SK-N-SH (cell line): Measurements from ENCODE around the gene WT1. TPM values are rescaled to one million over a fixed set of nuclear protein-coding genes. Genes with fewer than 3 reads are reported as not detected.

Source experiments
- CTCF ChIA-PET: fragments of 300-600, 350-600 bp; formaldehyde crosslinking; extraction: SDS; loops from one replicate; lab custom pipeline; 2021; lab: Yijun Ruan, JAX
- POLR2A ChIA-PET: fragments of 350-600 bp; sonication (Branson Sonifier 250); formaldehyde crosslinking; extraction: SDS; loops from one replicate; lab custom pipeline; 2020; ENCODE audit warnings: antibody characterized with exemption, inconsistent platforms; lab: Yijun Ruan, JAX
- DNase-seq: peaks from one replicate; pipeline ENCODE4 v3.0.0; 2012
- H2AFZ ChIP-seq: fragments of 200-600 bp; sonication (generic); 2 replicates; pipeline ENCODE4 v1.8.1; 2016; ENCODE audit warnings: antibody characterized with exemption, mild to moderate bottlenecking, low read depth
- H3F3A ChIP-seq: fragments of 200-600 bp; sonication (generic); replicated peaks from 2 replicates; pipeline ENCODE3; 2016; ENCODE audit warnings: antibody characterized with exemption, mild to moderate bottlenecking; ENCODE audit not compliant: insufficient read depth
- H3K27ac ChIP-seq, 2 experiments: fragments of 200-500 bp in 1 of 2; fragments of 200-600 bp in 1 of 2; sonication (Bioruptor generic) in 1 of 2; sonication (generic), shearing (Covaris generic) in 1 of 2; 2 replicates each; pipeline versions ENCODE4 v1.5.1 to v1.6.1; 2014 to 2016; ENCODE audit warnings: low read depth in 2 of 2, inconsistent platforms in 1 of 2, low read length in 1 of 2, mild to moderate bottlenecking in 1 of 2, mixed read lengths in 1 of 2
- H3K27me3 ChIP-seq: fragments of 200-600 bp; sonication (generic), shearing (Covaris generic); 2 replicates; pipeline ENCODE4 v1.6.1; 2016; ENCODE audit warnings: mixed run types; ENCODE audit not compliant: insufficient read depth
- H3K36me3 ChIP-seq, 2 experiments: fragments of 200-500 bp in 1 of 2; fragments of 200-600 bp in 1 of 2; sonication (Bioruptor generic) in 1 of 2; sonication (generic) in 1 of 2; replicated peaks in 1 of 2; 2 replicates each; pipeline versions ENCODE3 to v1.5.1; 2014 to 2016; ENCODE audit warnings: low read length in 1 of 2, mild to moderate bottlenecking in 1 of 2; ENCODE audit not compliant: insufficient read depth in 2 of 2, control insufficient read depth in 1 of 2
- H3K4me1 ChIP-seq, 2 experiments: fragments of 200-500 bp in 1 of 2; fragments of 200-600 bp in 1 of 2; sonication (Bioruptor generic) in 1 of 2; sonication (generic), shearing (Covaris generic) in 1 of 2; 2 replicates each; pipeline versions ENCODE4 v1.5.1 to v1.6.1; 2014 to 2016; ENCODE audit warnings: low read depth in 1 of 2, low read length in 1 of 2, mixed run types in 1 of 2; ENCODE audit not compliant: insufficient read depth in 2 of 2, control insufficient read depth in 1 of 2
- H3K4me2 ChIP-seq: fragments of 200-600 bp; sonication (generic), shearing (Covaris generic); 2 replicates; pipeline ENCODE4 v1.6.1; 2017; ENCODE audit warnings: mixed run types
- H3K4me3 ChIP-seq, 2 experiments: fragments of 200-500 bp in 1 of 2; fragments of 200-600 bp in 1 of 2; sonication (Bioruptor generic) in 1 of 2; sonication (generic), shearing (Covaris generic) in 1 of 2; 2 replicates each; pipeline versions ENCODE4 v1.5.1 to v1.8.1; 2014 to 2016; ENCODE audit warnings: low read depth in 2 of 2, inconsistent platforms in 1 of 2, low read length in 1 of 2, mild to moderate bottlenecking in 1 of 2, mixed read lengths in 1 of 2, moderate library complexity in 1 of 2
- H3K79me2 ChIP-seq: fragments of 200-600 bp; sonication (generic); 2 replicates; pipeline ENCODE4 v1.8.1; 2017; ENCODE audit warnings: mild to moderate bottlenecking; ENCODE audit not compliant: insufficient read depth
- H3K9ac ChIP-seq: fragments of 200-600 bp; sonication (generic); 2 replicates; pipeline ENCODE4 v1.6.1; 2017; ENCODE audit warnings: mixed run types
- H3K9me2 ChIP-seq: fragments of 200-600 bp; sonication (generic); 2 replicates; pipeline ENCODE4 v1.6.1; 2017; ENCODE audit warnings: mixed run types
- H3K9me3 ChIP-seq: fragments of 200-600 bp; sonication (generic); 2 replicates; pipeline ENCODE4 v1.6.1; 2017; ENCODE audit warnings: mixed run types, mild to moderate bottlenecking, moderate library complexity
- H4K20me1 ChIP-seq: fragments of 200-600 bp; sonication (generic); 2 replicates; pipeline ENCODE4 v1.6.1; 2017; ENCODE audit warnings: mild to moderate bottlenecking, mixed run types; ENCODE audit not compliant: insufficient read depth
- CTCF ChIP-seq: fragments of 200-600 bp; sonication (generic); IDR thresholded peaks from 2 replicates; pipeline ENCODE4 v1.6.1; 2017; ENCODE audit warnings: antibody characterized with exemption, mild to moderate bottlenecking, moderate library complexity
- ELF1 ChIP-seq: IDR thresholded peaks from 2 replicates; pipeline ENCODE4 v1.4.0; 2012
- FOSL2 ChIP-seq: IDR thresholded peaks from 2 replicates; pipeline ENCODE4 v1.4.0; 2012; ENCODE audit warnings: low read depth, mild to moderate bottlenecking, moderate library complexity, borderline replicate concordance
- GABPA ChIP-seq: IDR thresholded peaks from 2 replicates; pipeline ENCODE4 v1.4.0; 2012; ENCODE audit warnings: low read depth, mild to moderate bottlenecking
- JUND ChIP-seq: IDR thresholded peaks from 2 replicates; pipeline ENCODE4 v1.4.0; 2012
- RAD21 ChIP-seq: IDR thresholded peaks from 2 replicates; pipeline ENCODE4 v1.6.1; 2012; ENCODE audit warnings: mild to moderate bottlenecking, low read length
- REST ChIP-seq: IDR thresholded peaks from 2 replicates; pipeline ENCODE4 v1.6.1; 2012; ENCODE audit warnings: mild to moderate bottlenecking, low read depth, low read length, moderate library complexity
- SMC3 ChIP-seq: IDR thresholded peaks from 2 replicates; pipeline ENCODE4 v1.6.1; 2012; ENCODE audit warnings: low read depth, low read length, improper control_type of control experiment
- TAF1 ChIP-seq: IDR thresholded peaks from 2 replicates; pipeline ENCODE4 v1.6.1; 2012; ENCODE audit warnings: low read depth, mild to moderate bottlenecking, low read length, moderate library complexity, borderline replicate concordance
- TEAD4 ChIP-seq: IDR thresholded peaks from 2 replicates; pipeline ENCODE4 v1.4.0; 2012; ENCODE audit warnings: mild to moderate bottlenecking, borderline replicate concordance; ENCODE audit not compliant: insufficient read depth
- USF1 ChIP-seq: IDR thresholded peaks from 2 replicates; pipeline ENCODE4 v1.4.0; 2012; ENCODE audit warnings: low read depth, borderline replicate concordance
- YY1 ChIP-seq: IDR thresholded peaks from 2 replicates; pipeline ENCODE4 v1.4.0; 2012; ENCODE audit warnings: low read depth, mild to moderate bottlenecking
- ZBTB33 ChIP-seq: IDR thresholded peaks from 2 replicates; pipeline ENCODE4 v1.4.0; 2012; ENCODE audit warnings: low read depth, borderline replicate concordance
- WGBS: methylation state at CpG from one replicate; pipeline ENCODE4 v1.1.6; 2017; ENCODE audit warnings: low lambda C conversion rate; 5-methylcytosine and 5-hydroxymethylcytosine counted together
- polyA plus RNA-seq, 3 experiments: library from polyadenylated mRNA; depleted of rRNA; stranded (reverse); fragments of >200 nt; gene quantifications; 2 replicates each; pipeline ENCODE4 v1.2.3, GENCODE V29; 2012

Gene WT1
- polyA plus RNA-seq, 1 of the 3 experiments (the other 2 are of a cell fraction): 0.49 TPM

- CTCF ChIA-PET: no interaction called here
- H3K9ac ChIP-seq: no peak overlapping the region
- TF ChIP-seq TEAD4 (no peak), CTCF (no peak), ZBTB33 (no peak), USF1 (no peak), RAD21 (no peak), FOSL2 (no peak), SMC3 (no peak), JUND (no peak), GABPA (no peak), REST (no peak), YY1 (no peak), ELF1 (no peak), TAF1 (no peak)
- H3K27me3 ChIP-seq: peaks cover 51% of the 10 kb centered on the region
- no peak overlapping the region for H2AFZ ChIP-seq
- H3K4me1 ChIP-seq: peaks cover 4 to 20% of the 10 kb centered on the region in 2 experiments; a peak in 2 of 4 replicates
- 17% methylated on average over 5 of the region's 5 CpGs for WGBS
- H3K9me2 ChIP-seq: no peaks in the 10 kb centered on the region
- POLR2A ChIA-PET: no interaction called here
- H3K36me3 ChIP-seq: no peaks in the 10 kb centered on the region
- no peak overlapping the region for H3K4me2 ChIP-seq
- no peaks in the 10 kb centered on the region for H4K20me1 ChIP-seq
- H3F3A ChIP-seq: peaks cover 7% of the 10 kb centered on the region
- no peaks in the 10 kb centered on the region for H3K79me2 ChIP-seq
- H3K27ac ChIP-seq: no peak overlapping the region
- no peak overlapping the region for H3K4me3 ChIP-seq
- DNase-seq: no peak
- H3K9me3 ChIP-seq: no peaks in the 10 kb centered on the region
Measured at GRCh38 chr11:32425761-32426160, 9.6 kb downstream of the WT1 start.
